Activated CD4-positive, alpha-beta T cell treated with anti-CD3 and anti-CD28 coated beads, Interleukin-2, amount 50 U/mL, for 24 hours (primary cell): ENCODE data around the gene NR1D2.
"Not testable (repeated sequence)": the region's sequence is repeated elsewhere in the genome, so short reads cannot be mapped to it uniquely, and the experiment has no call there.

ENCODE experiments used
- DNase-seq, 2 donors: peaks; one replicate each; pipeline ENCODE4 v3.0.0-alpha.2; 2020; ENCODE audit warnings: low read depth in 1 of 2, low spot score in 1 of 2

The NR1D2 gene

DNA sequence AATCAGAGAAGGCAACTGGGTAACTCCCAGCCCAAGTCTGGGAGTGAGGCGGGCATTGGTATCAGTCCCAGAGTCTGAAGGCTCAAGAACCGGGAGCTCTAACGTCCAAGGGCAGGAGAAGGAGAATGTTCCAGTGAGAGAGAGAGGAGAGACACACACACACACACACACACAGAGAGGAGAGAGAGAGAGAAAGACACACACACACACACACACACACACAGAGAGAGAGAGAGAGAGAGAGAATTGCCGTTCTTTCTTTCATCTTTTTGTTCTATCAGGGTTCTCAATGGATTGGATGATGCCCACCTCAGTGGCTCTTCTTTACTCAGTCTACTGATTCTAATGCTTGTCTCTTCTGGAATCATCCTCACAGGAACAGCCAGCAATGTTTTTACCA is 57.0 kb downstream of the NR1D2 start:
- no peak for DNase-seq

DNA sequence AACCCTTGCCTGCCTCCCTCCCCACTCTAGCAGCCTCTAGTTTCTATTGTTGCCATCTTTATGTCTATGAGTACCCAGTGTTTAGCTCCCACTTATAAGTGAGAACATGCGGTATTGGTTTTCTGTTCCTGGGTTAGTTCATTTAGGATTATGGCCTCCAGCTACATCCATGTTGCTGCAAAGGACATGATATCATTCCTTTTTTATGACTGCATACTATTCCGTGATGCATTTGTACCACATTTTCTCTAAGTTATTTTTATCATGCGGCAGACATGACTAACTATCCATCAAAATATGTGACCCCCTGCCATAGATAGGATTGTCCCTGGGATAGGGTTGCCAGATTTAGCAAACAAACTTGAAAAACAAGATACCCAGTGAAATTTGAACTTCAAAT is 58.4 kb downstream of the NR1D2 start:
- DNase-seq = no peak

DNA sequence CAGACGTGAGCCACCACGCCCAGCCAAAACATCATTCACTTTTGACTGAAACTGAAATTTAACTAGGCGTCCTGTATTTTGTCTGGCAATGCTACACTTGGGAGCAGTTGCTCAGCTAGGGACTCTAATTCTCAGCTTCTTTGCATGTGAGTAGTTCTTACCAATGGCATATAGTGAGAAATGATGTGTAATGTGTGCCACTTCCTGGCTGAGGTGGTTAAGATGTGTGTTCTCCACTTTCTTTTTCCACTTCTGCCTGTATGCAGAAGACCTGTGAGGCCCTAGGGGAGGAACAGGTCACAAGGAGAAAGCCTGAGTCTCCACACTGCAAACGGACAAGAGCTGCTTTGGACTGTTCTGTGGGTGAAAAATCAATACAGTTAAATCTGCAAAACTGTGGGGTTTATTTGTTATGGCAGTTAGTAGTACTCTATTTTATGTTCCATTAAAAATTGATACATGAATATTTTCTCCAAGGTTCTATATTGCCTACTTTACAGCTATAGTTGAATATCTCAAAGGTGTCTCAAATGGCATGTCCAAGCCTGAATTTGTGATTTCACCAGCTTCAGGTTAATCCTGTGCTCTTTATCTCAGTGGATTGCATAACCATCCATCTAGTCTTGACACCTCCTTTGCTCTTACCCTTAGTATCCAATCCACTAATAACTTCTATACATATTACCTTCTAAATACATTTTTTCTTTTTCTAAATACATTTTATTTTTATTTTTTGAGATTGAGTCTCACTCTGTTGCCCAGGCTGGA is 59.3 kb downstream of the NR1D2 start:
- peak in 1 of 2 donors; percentile 12 for DNase-seq

DNA sequence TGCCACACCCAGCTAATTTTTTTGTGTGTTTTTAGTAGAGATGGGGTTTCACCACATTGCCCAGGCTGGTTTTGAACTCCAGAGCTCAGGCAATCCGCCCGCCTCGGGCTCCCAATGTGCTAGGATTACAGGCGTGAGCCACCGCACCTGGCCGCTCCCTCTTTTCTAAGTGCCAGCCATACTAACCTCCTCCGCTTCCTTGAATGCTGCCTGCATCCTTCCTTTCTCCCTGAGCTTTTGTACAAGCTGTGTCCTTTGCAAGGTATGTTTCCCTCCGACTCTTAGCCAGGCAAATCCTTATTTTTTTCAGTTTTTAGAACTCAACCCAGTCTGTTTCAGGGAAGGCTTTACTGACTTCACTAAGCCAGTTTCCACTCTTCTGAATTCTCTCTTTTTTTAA is 60.6 kb downstream of the NR1D2 start:
- DNase-seq = no peak

DNA sequence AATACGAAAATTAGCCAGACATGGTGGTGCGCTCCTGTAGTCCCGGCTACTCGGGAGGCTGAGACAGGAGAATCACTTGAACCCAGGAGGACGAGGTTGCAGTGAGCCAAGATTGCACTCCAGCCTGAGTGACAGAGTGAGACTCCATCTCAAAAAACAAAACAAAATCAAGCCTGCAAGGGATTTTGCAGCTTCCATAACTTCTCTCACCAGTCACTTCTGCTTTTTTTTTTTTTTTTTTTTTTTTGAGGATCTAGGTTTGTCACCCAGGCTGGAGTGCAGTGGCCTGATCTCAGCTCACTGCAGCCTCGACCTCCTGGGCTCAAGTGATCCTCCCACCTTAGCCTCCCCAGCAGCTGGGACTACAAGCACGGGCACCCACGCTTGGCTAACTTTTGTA is 65.7 kb downstream of the NR1D2 start:
- DNase-seq = not testable (repeated sequence)

DNA sequence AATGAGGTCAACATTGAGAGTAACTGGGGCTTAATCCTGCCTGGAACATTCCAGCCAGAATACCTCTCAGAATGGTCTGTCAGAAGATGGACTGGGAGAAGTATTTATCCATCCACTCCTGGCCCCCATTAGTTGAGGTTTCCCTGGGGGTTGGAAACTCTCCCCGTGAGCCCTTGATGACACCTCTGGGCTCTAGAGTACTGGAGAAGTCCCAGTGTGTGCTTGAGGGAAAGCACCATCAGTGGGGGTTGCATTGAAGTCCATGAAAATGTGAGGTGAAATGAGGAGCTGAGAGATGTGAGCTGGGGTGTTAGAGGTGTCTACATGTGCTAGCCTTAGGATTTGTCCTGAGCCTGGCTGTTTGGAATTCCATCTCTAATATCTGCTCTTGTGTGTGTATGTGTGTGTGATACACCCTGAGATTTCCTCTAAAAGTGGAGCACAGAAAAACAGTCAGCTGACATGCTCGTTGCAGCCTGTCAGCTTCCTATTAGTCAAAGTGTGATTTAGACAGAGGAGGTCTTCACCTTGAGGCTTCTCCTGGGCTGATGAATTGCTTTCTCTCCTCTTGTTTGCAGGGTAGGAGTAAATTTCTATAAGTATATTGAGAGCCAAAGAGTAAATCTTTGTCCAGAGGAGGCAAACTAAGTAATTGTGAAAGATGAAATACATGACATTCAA is 67.6 kb downstream of the NR1D2 start:
- no peak for DNase-seq

DNA sequence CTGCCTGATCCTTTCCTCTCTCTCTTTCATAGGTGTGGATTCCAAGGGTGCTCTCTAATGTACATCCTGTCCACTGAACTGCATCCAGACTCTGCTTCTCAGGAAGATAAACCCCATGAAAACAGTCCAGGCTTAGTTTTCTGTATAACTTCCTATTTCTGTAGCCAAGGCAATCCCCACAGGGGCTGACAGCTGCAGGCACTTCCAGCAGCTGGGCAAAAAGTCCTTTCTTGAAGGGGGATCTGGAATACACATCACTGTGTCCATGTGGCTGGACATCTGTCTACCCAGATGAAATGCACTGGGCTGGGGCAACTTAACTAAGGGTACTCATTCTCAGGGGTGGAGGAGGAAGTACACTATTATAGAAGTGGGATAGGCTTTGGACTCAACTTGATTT is 72.2 kb downstream of the NR1D2 start:
- DNase-seq = no peak

DNA sequence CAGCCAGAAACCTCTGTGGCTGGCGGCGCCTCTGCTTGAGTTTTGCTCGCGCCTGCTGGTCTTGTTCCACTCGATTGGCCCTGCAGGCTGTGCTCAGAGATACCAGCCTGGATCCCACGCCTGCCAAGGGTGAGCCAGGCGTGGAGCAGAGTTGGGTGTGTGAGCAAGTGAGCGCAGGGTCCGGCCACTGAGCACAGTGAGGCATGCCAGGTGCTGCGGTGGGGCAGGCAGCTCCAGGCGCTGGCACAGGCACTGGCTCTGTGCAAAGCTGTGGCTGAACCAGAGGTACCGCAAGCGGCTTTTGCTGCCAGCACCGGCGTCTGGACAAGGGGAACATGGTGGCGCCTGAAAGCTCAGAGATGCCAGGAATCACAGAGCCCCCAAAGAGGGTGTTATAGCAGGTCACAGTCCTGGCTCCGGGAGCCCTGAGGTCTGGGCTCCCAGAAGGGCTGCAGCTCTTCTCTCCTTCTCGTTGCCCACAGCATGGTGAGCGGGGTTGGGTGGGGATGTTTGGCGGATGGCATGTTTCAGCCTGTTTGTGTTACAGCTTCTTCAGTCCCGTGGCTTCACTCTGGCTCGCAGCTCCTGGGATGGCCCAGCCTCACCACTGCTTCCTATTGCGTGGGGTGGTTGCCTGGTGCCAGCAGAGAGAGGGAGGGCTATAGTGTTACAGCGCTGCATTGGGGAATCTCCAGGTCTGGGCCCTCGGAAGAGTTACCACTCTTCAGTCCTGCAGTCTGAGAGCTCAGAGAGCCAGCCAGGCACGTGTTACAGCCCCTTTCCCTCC is 73.9 kb downstream of the NR1D2 start:
- no peak for DNase-seq

DNA sequence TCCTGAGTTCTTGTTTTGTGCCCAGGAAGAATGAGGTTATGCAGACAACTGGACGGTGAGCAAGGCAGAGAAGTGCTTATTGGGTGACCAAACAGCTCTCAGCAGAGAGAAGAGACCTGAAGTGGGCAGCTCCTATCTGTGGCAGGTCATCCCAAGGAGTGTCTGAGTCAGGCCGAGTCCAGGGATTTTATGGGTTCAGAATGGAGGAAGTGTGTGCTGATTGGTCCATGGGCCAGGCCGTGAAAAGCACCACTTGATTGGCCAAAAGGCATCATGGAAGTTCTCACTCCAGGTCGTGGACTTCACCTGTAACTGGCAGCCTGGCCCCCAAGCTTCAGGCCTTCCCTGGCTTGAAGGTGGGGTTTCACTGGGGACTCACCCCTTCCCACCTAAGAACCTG is 74.5 kb downstream of the NR1D2 start:
- no peak for DNase-seq

DNA sequence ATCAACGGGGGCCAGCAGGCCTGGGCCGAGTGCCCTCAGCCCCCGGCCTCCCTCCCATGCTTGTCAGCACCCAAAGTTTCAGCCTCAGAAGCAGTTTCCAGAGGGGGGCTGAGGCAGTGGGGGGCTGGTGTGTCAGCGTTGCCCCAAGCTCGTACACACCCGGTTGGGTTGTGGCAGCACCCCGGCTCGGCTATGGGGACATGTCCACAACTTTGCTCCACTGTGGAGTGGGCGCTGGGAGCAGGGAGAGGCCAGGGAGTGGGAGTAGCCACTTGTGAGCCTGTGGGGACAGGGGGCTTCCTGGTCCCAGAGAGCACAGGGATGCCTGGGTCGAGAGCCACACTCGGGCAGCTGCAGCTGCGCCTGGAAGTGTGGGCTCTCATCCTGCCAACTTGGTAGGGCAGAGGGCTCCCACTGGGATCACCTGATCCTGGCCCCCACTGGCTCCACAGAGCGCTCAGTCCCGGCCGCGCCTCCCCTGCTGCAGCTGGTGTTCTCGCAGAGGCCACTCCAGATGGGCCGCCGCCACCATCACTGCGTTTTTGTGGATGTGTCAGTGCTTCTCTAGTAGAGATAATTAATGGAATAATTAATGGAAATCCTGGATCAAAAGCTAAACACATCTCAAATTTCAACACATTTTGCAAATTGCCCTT is 75.1 kb downstream of the NR1D2 start:
- DNase-seq = no peak

DNA sequence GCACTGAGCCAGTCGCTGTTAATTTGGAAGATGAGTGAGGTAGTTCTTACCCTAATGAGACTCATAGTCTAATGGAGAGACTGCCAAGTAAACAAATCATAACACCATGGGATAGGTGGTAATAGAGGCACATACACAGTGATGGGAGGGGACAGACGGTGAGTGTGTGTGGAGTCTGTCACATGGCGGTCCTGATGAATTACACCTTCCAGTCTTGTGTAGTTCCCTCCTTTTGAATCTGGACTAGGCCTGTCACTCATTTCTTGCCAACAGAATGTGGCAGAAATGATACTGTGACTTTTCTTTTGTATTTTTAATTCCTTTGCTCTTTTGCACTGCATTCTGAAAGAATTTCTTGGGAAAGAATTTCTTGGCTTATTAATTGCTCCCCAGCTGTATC is 78.1 kb downstream of the NR1D2 start:
- no peak for DNase-seq

DNA sequence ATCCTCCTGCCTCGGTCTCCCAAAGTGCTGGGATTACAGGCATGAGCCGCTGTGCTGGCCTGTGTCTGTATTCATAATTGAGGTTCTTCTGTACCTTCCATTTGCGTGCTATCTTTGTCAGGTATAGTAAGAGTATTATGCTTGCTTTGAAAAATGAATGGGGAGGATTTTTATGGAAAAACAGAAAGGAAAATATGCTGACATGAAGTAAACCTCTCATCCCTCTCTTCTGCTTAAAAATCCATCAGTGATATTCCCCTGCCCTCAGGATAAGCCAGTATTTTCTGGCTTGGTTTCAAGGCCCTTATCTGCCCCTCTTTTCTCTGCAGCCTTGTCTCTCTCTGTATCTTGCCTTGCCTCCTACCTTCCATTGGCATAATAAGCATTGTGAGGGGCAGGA is 80.7 kb downstream of the NR1D2 start:
- DNase-seq = no peak

DNA sequence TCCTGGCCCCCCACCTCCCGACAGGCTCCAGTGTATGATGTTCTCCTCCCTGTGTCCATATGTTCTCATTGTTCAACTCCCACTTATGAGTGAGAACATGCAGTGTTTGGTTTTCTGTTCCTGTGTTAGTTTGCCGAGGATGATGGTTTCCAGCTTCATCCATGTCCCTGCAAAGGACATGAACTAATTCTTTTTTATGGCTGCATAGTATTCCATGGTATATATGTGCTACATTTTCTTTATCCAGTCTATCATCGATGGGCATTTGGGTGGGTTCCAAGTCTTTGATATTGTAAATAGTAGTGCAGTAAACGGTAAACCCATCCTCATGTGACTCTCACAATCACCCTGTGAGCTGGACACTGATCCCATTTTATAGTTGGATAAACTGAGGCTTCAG is 81.6 kb downstream of the NR1D2 start:
- not testable (repeated sequence) for DNase-seq

DNA sequence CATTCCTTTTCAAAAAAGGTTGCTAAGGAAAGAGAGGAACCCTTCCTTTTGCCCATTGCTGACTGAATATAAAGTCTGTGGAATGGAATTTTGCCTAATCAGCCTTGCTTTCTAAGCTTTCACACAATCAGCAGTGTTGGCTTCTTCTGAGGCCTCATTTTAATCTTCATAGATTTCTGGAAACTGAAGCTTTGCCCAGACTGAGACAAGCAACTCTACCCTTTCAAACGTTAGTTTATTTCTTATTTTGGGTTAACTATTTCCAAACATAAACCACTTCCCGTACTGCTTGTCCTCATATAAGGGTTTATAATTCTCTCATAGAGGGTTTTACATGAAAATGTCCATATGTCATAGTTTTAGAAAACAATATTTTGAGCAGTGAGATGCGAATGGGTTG is 82.9 kb downstream of the NR1D2 start:
- no peak for DNase-seq
